ENCODE measurements around the gene IFI27L2.

Gene IFI27L2

GRCh38 chr14:94099006-94099405, 30.4 kb downstream of the IFI27L2 start:
- TF ChIP-seq TAF1 (IDR thresholded peaks at IDR 0.05; ENCODE audit: borderline replicate concordance, insufficient read depth, low read length), result no peak
- TF ChIP-seq SIN3A (IDR thresholded peaks at IDR 0.05; ENCODE audit: borderline replicate concordance, insufficient read depth, low read length), result no peak
- TF ChIP-seq, protein P1, sequence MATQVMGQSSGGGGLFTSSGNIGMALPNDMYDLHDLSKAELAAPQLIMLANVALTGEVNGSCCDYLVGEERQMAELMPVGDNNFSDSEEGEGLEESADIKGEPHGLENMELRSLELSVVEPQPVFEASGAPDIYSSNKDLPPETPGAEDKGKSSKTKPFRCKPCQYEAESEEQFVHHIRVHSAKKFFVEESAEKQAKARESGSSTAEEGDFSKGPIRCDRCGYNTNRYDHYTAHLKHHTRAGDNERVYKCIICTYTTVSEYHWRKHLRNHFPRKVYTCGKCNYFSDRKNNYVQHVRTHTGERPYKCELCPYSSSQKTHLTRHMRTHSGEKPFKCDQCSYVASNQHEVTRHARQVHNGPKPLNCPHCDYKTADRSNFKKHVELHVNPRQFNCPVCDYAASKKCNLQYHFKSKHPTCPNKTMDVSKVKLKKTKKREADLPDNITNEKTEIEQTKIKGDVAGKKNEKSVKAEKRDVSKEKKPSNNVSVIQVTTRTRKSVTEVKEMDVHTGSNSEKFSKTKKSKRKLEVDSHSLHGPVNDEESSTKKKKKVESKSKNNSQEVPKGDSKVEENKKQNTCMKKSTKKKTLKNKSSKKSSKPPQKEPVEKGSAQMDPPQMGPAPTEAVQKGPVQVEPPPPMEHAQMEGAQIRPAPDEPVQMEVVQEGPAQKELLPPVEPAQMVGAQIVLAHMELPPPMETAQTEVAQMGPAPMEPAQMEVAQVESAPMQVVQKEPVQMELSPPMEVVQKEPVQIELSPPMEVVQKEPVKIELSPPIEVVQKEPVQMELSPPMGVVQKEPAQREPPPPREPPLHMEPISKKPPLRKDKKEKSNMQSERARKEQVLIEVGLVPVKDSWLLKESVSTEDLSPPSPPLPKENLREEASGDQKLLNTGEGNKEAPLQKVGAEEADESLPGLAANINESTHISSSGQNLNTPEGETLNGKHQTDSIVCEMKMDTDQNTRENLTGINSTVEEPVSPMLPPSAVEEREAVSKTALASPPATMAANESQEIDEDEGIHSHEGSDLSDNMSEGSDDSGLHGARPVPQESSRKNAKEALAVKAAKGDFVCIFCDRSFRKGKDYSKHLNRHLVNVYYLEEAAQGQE (IDR thresholded peaks at IDR 0.05; ENCODE audit: insufficient read depth in 1 of 2, low read depth in 2 of 2, low read length in 2 of 2), result no peak
- TF ChIP-seq POLR2AphosphoS5 (IDR thresholded peaks at IDR 0.05; ENCODE audit: low read depth, low read length), result no peak
- TF ChIP-seq FOXP2 (optimal IDR thresholded peaks at IDR 0.05; ENCODE audit: borderline replicate concordance, extremely low read depth, extremely low read length, insufficient read depth), result no peak

GRCh38 chr14:94098326-94098992, 30.9 kb downstream of the IFI27L2 start:
- TF ChIP-seq, protein P1 (IDR thresholded peaks at IDR 0.05; ENCODE audit: insufficient read depth in 1 of 2, low read depth in 2 of 2, low read length in 2 of 2), result no peak
- TF ChIP-seq FOXP2 (optimal IDR thresholded peaks at IDR 0.05; ENCODE audit: borderline replicate concordance, extremely low read depth, extremely low read length, insufficient read depth) (no peak), TAF1 (IDR thresholded peaks at IDR 0.05; ENCODE audit: borderline replicate concordance, insufficient read depth, low read length) (no peak), SIN3A (IDR thresholded peaks at IDR 0.05; ENCODE audit: borderline replicate concordance, insufficient read depth, low read length) (no peak), POLR2AphosphoS5 (IDR thresholded peaks at IDR 0.05; ENCODE audit: low read depth, low read length) (no peak)

- TF ChIP-seq FOXP2 (optimal IDR thresholded peaks at IDR 0.05; ENCODE audit: borderline replicate concordance, extremely low read depth, extremely low read length, insufficient read depth) (no peak), SIN3A (IDR thresholded peaks at IDR 0.05; ENCODE audit: borderline replicate concordance, insufficient read depth, low read length) (no peak), POLR2AphosphoS5 (IDR thresholded peaks at IDR 0.05; ENCODE audit: low read depth, low read length) (no peak), TAF1 (IDR thresholded peaks at IDR 0.05; ENCODE audit: borderline replicate concordance, insufficient read depth, low read length) (no peak)
- TF ChIP-seq, protein P1 (IDR thresholded peaks at IDR 0.05; ENCODE audit: insufficient read depth in 1 of 2, low read depth in 2 of 2, low read length in 2 of 2), result no peak
Measured at GRCh38 chr14:94097091-94097490, 32.3 kb downstream of the IFI27L2 start.

- TF ChIP-seq SIN3A (IDR thresholded peaks at IDR 0.05; ENCODE audit: borderline replicate concordance, insufficient read depth, low read length) (no peak), POLR2AphosphoS5 (IDR thresholded peaks at IDR 0.05; ENCODE audit: low read depth, low read length) (no peak), TAF1 (IDR thresholded peaks at IDR 0.05; ENCODE audit: borderline replicate concordance, insufficient read depth, low read length) (no peak), FOXP2 (optimal IDR thresholded peaks at IDR 0.05; ENCODE audit: borderline replicate concordance, extremely low read depth, extremely low read length, insufficient read depth) (no peak)
- TF ChIP-seq, protein P1 (IDR thresholded peaks at IDR 0.05; ENCODE audit: insufficient read depth in 1 of 2, low read depth in 2 of 2, low read length in 2 of 2), result no peak
Measured at GRCh38 chr14:94093418-94093817, 36.0 kb downstream of the IFI27L2 start.
